Neural cell (in vitro differentiated cells): ENCODE measurements around the gene GPI. TPM values are rescaled to one million over a fixed set of nuclear protein-coding genes. Genes with fewer than 3 reads are reported as not detected.

Experiments used
- H2AFZ ChIP-seq: fragments of 200-600, 300-800 bp; sonication (generic), shearing (Covaris generic); 2 replicates; pipeline ENCODE4 v1.6.0; 2014; ENCODE audit warnings: low read depth, mild to moderate bottlenecking, antibody characterized with exemption, low read length, moderate library complexity
- H3F3A ChIP-seq: fragments of 200-600 bp; shearing (Covaris generic); 2 replicates; pipeline ENCODE4 v1.6.1; 2016; ENCODE audit warnings: mild to moderate bottlenecking, moderate library complexity, mixed read lengths, antibody characterized with exemption, low read length; ENCODE audit not compliant: insufficient read depth, poor library complexity, severe bottlenecking
- H3K27ac ChIP-seq: fragments of 200-600, 300-800 bp; sonication (generic), shearing (Covaris generic); 2 replicates; pipeline ENCODE4 v1.5.1; 2014; ENCODE audit warnings: mild to moderate bottlenecking, low read length, moderate library complexity
- H3K27me3 ChIP-seq: fragments of 300-800, 200-600 bp; sonication (generic), shearing (Covaris generic); 2 replicates; pipeline ENCODE4 v1.6.0; 2014; ENCODE audit warnings: mild to moderate bottlenecking, low read depth, low read length, moderate library complexity; ENCODE audit not compliant: insufficient read depth
- H3K36me3 ChIP-seq: fragments of 300-800, 200-600 bp; sonication (generic), shearing (Covaris generic); 2 replicates; pipeline ENCODE4 v1.5.1; 2014; ENCODE audit warnings: mild to moderate bottlenecking, antibody characterized with exemption, low read length, moderate library complexity; ENCODE audit not compliant: insufficient read depth
- H3K4me2 ChIP-seq: fragments of 300-800, 200-600 bp; sonication (generic), shearing (Covaris generic); 2 replicates; pipeline ENCODE4 v1.6.0; 2014; ENCODE audit warnings: mild to moderate bottlenecking, low read length
- H3K4me3 ChIP-seq: fragments of 300-800, 200-600 bp; sonication (generic), shearing (Covaris generic); 2 replicates; pipeline ENCODE4 v1.5.1; 2014; ENCODE audit warnings: mild to moderate bottlenecking, low read length, moderate library complexity
- H3K79me2 ChIP-seq: fragments of 200-600 bp; shearing (Covaris generic); replicated peaks from 2 replicates; pipeline ENCODE4 v1.6.0; 2014; ENCODE audit warnings: mild to moderate bottlenecking, low read length, moderate library complexity; ENCODE audit not compliant: insufficient read depth
- H3K9ac ChIP-seq: fragments of 300-800, 200-600 bp; sonication (generic), shearing (Covaris generic); 2 replicates; pipeline ENCODE4 v1.6.1; 2016; ENCODE audit warnings: mild to moderate bottlenecking, low read length, mixed read lengths
- H3K9me2 ChIP-seq: fragments of 200-600 bp; shearing (Covaris generic); 2 replicates; pipeline ENCODE4 v1.6.1; 2016; ENCODE audit warnings: mild to moderate bottlenecking, low read length, mixed read lengths; ENCODE audit not compliant: insufficient read depth
- H3K9me3 ChIP-seq: fragments of 200-600, 300-800 bp; sonication (generic), shearing (Covaris generic); 2 replicates; pipeline ENCODE4 v1.6.1; 2016; ENCODE audit warnings: mild to moderate bottlenecking, mixed run types, low read length, moderate library complexity, mixed read lengths
- H4K20me1 ChIP-seq: fragments of 200-600 bp; shearing (Covaris generic); 2 replicates; pipeline ENCODE4 v1.6.1; 2016; ENCODE audit warnings: mild to moderate bottlenecking, mixed run types; ENCODE audit not compliant: insufficient read depth
- CTCF ChIP-seq: fragments of 450-650 bp; IDR thresholded peaks from 2 replicates; pipeline ENCODE4 v1.5.1; 2014; ENCODE audit warnings: antibody characterized with exemption, mild to moderate bottlenecking, moderate library complexity; ENCODE audit not compliant: poor library complexity, severe bottlenecking
- EP300 ChIP-seq: fragments of 450-650 bp; conservative IDR thresholded peaks from 2 replicates; pipeline ENCODE4 v1.6.1; 2014; ENCODE audit warnings: antibody characterized with exemption, mild to moderate bottlenecking, moderate library complexity; ENCODE audit not compliant: poor library complexity, severe bottlenecking
- EZH2 ChIP-seq: fragments of 200-600, 300-800 bp; shearing (Covaris generic), sonication (generic); IDR thresholded peaks from 2 replicates; pipeline ENCODE4 v1.6.1; 2014; ENCODE audit warnings: antibody characterized with exemption, low read length, borderline replicate concordance, mild to moderate bottlenecking; ENCODE audit not compliant: insufficient read depth, poor library complexity, severe bottlenecking
- MXI1 ChIP-seq: fragments of 450-650 bp; conservative IDR thresholded peaks from 2 replicates; pipeline ENCODE4 v1.6.1; 2014; ENCODE audit warnings: antibody characterized with exemption, mild to moderate bottlenecking; ENCODE audit not compliant: poor library complexity, severe bottlenecking
- POLR2AphosphoS5 ChIP-seq: IDR thresholded peaks from 2 replicates; pipeline ENCODE4 v1.6.1; 2012
- RAD21 ChIP-seq: fragments of 450-650 bp; conservative IDR thresholded peaks from 2 replicates; pipeline ENCODE4 v1.6.1; 2014; ENCODE audit warnings: antibody characterized with exemption, mild to moderate bottlenecking, moderate library complexity
- REST ChIP-seq: IDR thresholded peaks from 2 replicates; pipeline ENCODE4 v1.6.1; 2012; ENCODE audit warnings: borderline replicate concordance
- SMC3 ChIP-seq: fragments of 450-650 bp; conservative IDR thresholded peaks from 2 replicates; pipeline ENCODE4 v1.6.1; 2014; ENCODE audit warnings: antibody characterized with exemption, mild to moderate bottlenecking, moderate library complexity; ENCODE audit not compliant: poor library complexity
- TAF1 ChIP-seq: IDR thresholded peaks from 2 replicates; pipeline ENCODE4 v1.6.1; 2012; ENCODE audit warnings: low read depth
- polyA plus RNA-seq: library from polyadenylated mRNA; depleted of rRNA; stranded (reverse); fragments of >200 nt; gene quantifications from 2 replicates; pipeline ENCODE4 v1.2.3, GENCODE V29; 2014

The GPI gene
- polyA plus RNA-seq, 1 donor from 2014 or later = 113 TPM

- Histone ChIP-seq H3K9ac (no peak overlapping the region), H3K27ac (no peak overlapping the region), H3K79me2 (peaks cover under 1% of the 10 kb centered on the region), H3K27me3 (no peaks in the 10 kb centered on the region), H2AFZ (no peak overlapping the region), H4K20me1 (no peaks in the 10 kb centered on the region), H3K9me3 (no peaks in the 10 kb centered on the region), H3F3A (no peaks in the 10 kb centered on the region), H3K4me3 (no peak overlapping the region), H3K9me2 (no peaks in the 10 kb centered on the region), H3K4me2 (no peak overlapping the region), H3K36me3 (no peaks in the 10 kb centered on the region)
- no peak for TF ChIP-seq SMC3
- no peak for TF ChIP-seq RAD21
- TF ChIP-seq REST = no peak
- no peak for TF ChIP-seq MXI1
- no peak for TF ChIP-seq EP300
- no peak for TF ChIP-seq CTCF
- TF ChIP-seq TAF1 = no peak
- TF ChIP-seq POLR2AphosphoS5 = no peak
- no peak for TF ChIP-seq EZH2
Measured at GRCh38 chr19:34411216-34411615, 46.2 kb downstream of the GPI start.

GRCh38 chr19:34416021-34416545 is 51.1 kb downstream of the GPI start:
- H3K9me2 ChIP-seq = no peaks in the 10 kb centered on the region
- no peaks in the 10 kb centered on the region for H4K20me1 ChIP-seq
- H3K9ac ChIP-seq = no peak overlapping the region
- H3K4me3 ChIP-seq = no peak overlapping the region
- no peaks in the 10 kb centered on the region for H3F3A ChIP-seq
- no peaks in the 10 kb centered on the region for H3K9me3 ChIP-seq
- no peak for TF ChIP-seq REST
- peaks cover 5% of the 10 kb centered on the region for H3K36me3 ChIP-seq
- H3K79me2 ChIP-seq = no peaks in the 10 kb centered on the region
- no peak overlapping the region for H2AFZ ChIP-seq
- no peak overlapping the region for H3K27ac ChIP-seq
- H3K4me2 ChIP-seq = no peak overlapping the region
- no peaks in the 10 kb centered on the region for H3K27me3 ChIP-seq
